Left lung (tissue), 10 donors: ENCODE data around the gene DAAM1. TPM values are rescaled to one million over a fixed set of nuclear protein-coding genes. Genes with fewer than 3 reads are reported as not detected.

Experiments
- ATAC-seq: fragments of 200-7000 bp; cut with Tn5 transposase; one replicate; pipeline ENCODE4 v1.9.1; 2020; ENCODE audit warnings: moderate library complexity
- DNase-seq, 4 donors: peaks; one replicate each; pipeline ENCODE4 v3.0.0-alpha.2; 2013 to 2020
- H3K27ac ChIP-seq, 2 donors: fragments of 200-600 bp; sonication (generic) in 1 of 2; one replicate each; pipeline versions ENCODE4 v1.5.0 to v1.8.0; 2020 to 2021
- H3K27me3 ChIP-seq, 2 donors: fragments of 200-600 bp; sonication (generic) in 1 of 2; one replicate each; pipeline versions ENCODE4 v1.5.0 to v1.8.0; 2020 to 2021
- H3K36me3 ChIP-seq, 2 donors: fragments of 200-600 bp; sonication (generic) in 1 of 2; one replicate each; pipeline versions ENCODE4 v1.5.0 to v1.8.0; 2020 to 2021
- H3K4me1 ChIP-seq, 2 donors: fragments of 200-600 bp; one replicate each; pipeline ENCODE4 v1.8.0; 2021
- H3K4me3 ChIP-seq, 2 donors: fragments of 200-600 bp; sonication (generic) in 1 of 2; one replicate each; pipeline versions ENCODE4 v1.5.0 to v1.8.0; 2020 to 2021; ENCODE audit warnings: mild to moderate bottlenecking in 1 of 2
- H3K9me3 ChIP-seq, 2 donors: fragments of 200-600 bp; sonication (generic) in 1 of 2; one replicate each; pipeline versions ENCODE4 v1.5.0 to v1.8.0; 2020 to 2021
- intact Hi-C, 2 donors: fragments of 100-400 bp; cut with DNase I; formaldehyde crosslinking; loops; one replicate each; pipeline versions ENCODE4 v1.11.2 to v1.14.2; 2022
- polyA plus RNA-seq, 6 donors: library from polyadenylated mRNA; unstranded; fragments of 120-200 nt; gene quantifications; one replicate each; pipeline ENCODE4 v1.2.1, GENCODE V29; 2013; ENCODE audit not compliant: insufficient read length in 6 of 6
- total RNA-seq, 2 donors: library from RNA; stranded (reverse); fragmentation: NEBNext Ultra II Directional; extraction: Animal tissue kit (Norgen Biotek cat#: 25700); gene quantifications; one replicate each; pipeline ENCODE4 v1.2.1, GENCODE V29; 2021
- TF ChIP-seq, protein P1 (sequence below), 2 donors: fragments of 200-600 bp; sonication (generic) in 1 of 2; IDR thresholded peaks; one replicate each; pipeline versions ENCODE4 v1.5.0 to v1.8.0; 2021; ENCODE audit warnings: antibody characterized with exemption in 2 of 2
- donor health status: DM: no; HTN: yes; CAD: no.
- donor health status: DM: no; HTN: no; CAD: no.

Gene DAAM1
- total and polyA plus RNA-seq, 8 donors: 47.5 to 68.4 (median 51.0) TPM

DNA sequence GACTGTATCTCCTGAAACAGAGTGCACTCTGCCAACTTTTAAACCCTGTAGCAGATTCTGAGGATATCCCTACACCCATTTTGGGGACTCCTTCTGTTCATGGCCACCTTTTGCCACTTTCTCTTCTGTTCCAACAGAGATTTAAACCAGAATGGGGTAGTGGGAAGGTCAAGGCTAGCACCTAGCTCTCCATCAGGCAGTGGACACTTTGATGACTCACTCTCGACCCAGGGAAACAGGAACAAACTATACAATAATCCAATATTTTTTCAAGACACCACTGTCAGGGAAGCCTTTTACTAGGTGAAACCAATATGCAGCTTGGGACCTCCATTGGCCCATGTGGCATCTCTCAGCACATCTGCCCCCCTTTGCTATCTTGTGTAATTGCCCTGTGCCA lies 103.6 kb downstream of the DAAM1 start:
- ATAC-seq (no peak), DNase-seq (no peak)
- H3K36me3 ChIP-seq: peaks cover 0 to 15% of the 10 kb centered on the region in 2 donors
- H3K27ac ChIP-seq: no peak overlapping the region
- no peaks in the 10 kb centered on the region for H3K9me3 ChIP-seq
- no peak overlapping the region for H3K4me3 ChIP-seq
- intact Hi-C loops: no loop called here
- peaks cover 0 to 8% of the 10 kb centered on the region in 2 donors for H3K4me1 ChIP-seq
- H3K27me3 ChIP-seq: no peaks in the 10 kb centered on the region
- TF ChIP-seq, protein P1, sequence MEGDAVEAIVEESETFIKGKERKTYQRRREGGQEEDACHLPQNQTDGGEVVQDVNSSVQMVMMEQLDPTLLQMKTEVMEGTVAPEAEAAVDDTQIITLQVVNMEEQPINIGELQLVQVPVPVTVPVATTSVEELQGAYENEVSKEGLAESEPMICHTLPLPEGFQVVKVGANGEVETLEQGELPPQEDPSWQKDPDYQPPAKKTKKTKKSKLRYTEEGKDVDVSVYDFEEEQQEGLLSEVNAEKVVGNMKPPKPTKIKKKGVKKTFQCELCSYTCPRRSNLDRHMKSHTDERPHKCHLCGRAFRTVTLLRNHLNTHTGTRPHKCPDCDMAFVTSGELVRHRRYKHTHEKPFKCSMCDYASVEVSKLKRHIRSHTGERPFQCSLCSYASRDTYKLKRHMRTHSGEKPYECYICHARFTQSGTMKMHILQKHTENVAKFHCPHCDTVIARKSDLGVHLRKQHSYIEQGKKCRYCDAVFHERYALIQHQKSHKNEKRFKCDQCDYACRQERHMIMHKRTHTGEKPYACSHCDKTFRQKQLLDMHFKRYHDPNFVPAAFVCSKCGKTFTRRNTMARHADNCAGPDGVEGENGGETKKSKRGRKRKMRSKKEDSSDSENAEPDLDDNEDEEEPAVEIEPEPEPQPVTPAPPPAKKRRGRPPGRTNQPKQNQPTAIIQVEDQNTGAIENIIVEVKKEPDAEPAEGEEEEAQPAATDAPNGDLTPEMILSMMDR (IDR thresholded peaks at IDR 0.05): no peak

DNA sequence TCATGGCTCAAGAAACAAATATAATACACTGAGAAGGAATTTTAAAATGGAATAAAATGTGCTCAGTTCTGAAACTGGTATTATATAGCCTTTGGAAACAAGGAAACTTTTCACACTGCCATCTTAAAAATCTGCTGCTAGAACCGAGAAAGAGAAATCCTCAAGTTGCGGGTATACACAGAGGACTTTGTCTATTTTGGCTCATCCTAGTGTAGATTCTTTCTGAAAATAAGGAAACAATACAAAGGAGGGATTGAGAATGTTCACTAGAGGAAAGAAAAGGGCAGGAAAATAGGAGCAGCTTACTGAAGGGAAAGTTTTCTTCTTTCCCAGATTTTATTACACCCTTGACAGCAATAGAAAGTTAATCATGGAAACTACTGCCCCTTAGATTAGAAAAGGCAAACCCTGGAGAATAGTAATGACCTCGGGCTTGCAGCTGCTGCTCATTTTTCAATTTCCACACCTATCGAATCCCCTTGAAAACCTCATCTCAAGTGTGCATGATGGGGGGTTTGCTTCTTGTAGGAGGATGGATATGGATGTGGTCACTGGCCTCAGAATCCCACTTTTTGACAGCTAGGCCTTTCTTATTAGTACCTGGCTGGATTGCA lies 104.6 kb downstream of the DAAM1 start:
- H3K4me3 ChIP-seq: no peak overlapping the region
- DNase-seq (no peak), ATAC-seq (no peak)
- TF ChIP-seq, protein P1 (IDR thresholded peaks at IDR 0.05): no peak
- H3K27me3 ChIP-seq: no peaks in the 10 kb centered on the region
- H3K4me1 ChIP-seq: peaks cover 0 to 12% of the 10 kb centered on the region in 2 donors
- H3K36me3 ChIP-seq: peaks cover 0 to 15% of the 10 kb centered on the region in 2 donors
- H3K9me3 ChIP-seq: no peaks in the 10 kb centered on the region
- H3K27ac ChIP-seq: no peak overlapping the region
- intact Hi-C loops: no loop called here

DNA sequence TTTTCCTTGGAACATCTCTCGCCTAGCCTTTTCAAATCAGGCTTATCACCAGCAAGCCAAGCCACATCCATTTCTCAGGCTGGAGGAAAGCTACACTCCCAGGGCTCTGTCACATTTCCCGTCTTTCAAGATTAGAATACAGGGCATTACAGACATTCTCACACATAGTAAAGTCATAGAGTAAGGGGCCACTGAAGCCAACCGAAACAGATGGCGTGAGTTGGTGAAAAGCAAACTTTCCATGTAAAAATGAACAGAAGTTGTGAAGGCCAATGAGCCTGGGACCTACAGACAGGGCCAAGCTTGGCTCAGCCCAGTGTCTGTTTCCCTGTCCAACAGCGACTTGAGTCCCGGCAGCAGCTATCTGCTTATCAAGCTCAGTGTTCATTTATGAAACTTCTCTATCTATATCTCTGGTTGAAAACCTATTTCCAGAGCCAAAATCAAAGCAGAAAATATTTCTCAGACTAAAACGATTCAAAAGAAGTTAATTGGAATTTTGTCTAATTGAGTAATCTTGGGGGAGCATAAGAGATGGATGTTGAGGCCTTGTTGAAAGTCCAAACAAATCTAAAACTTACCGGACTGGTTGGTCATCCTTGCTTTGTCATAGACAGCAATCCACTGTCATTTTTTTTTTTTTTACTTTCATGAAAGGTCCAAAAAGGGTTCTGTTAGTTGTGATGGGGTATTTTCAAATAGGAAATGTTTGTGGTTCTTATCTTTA lies 105.6 kb downstream of the DAAM1 start:
- DNase-seq: peak in 1 of 4 donors; percentile 18
- H3K4me3 ChIP-seq: no peak overlapping the region
- no peaks in the 10 kb centered on the region for H3K27me3 ChIP-seq
- peak overlapping the region in 1 of 2 donors; percentile 41 for H3K27ac ChIP-seq
- ATAC-seq: peak; percentile 48
- intact Hi-C loops: no loop called here
- no peaks in the 10 kb centered on the region for H3K9me3 ChIP-seq
- H3K4me1 ChIP-seq: peaks cover 0 to 12% of the 10 kb centered on the region in 2 donors
- H3K36me3 ChIP-seq: peaks cover 0 to 15% of the 10 kb centered on the region in 2 donors
- TF ChIP-seq, protein P1 (IDR thresholded peaks at IDR 0.05): no peak

DNA sequence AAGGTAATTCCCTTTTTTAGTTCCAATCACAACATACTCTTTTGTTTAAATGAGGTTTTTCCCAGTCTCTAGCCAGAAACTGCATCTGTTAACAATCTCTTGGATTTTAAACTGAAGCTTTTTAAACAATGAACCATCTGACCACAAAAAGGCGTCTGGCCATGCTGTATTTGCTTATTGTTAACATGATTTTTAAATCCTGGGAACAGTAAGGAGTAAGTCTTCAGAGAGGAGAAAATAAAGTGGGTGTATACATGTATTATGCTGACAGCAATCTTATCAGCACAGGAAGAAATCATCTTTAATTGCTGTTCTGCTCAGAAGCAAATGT lies 106.2 kb downstream of the DAAM1 start:
- no peak overlapping the region for H3K4me3 ChIP-seq
- peak overlapping the region in 1 of 2 donors; percentile 41 for H3K27ac ChIP-seq
- ATAC-seq (peak; percentile 55), DNase-seq (no peak)
- H3K9me3 ChIP-seq: no peaks in the 10 kb centered on the region
- peaks cover 0 to 12% of the 10 kb centered on the region in 2 donors for H3K4me1 ChIP-seq
- peaks cover 0 to 15% of the 10 kb centered on the region in 2 donors for H3K36me3 ChIP-seq
- intact Hi-C loops: no loop called here
- no peaks in the 10 kb centered on the region for H3K27me3 ChIP-seq
- TF ChIP-seq, protein P1 (IDR thresholded peaks at IDR 0.05): no peak

DNA sequence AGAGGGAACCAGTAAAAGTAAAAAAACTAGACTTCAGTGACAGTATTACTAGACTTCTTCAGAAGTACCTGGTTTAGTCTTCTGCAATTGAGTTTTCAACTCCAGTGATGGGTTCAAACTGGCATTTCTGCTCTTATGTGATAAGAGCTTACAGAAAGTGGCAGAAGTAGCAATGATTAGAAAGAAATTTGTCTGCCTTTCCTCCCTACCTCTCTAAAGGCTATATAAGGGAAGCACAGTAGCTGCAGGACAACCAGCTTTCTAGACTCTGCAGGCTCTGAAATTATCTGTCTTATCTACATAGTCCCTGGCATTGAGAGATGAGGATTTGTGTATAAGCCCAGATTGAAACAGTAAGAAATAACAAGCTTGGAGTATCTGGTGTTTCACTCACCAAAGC lies 107.5 kb downstream of the DAAM1 start:
- intact Hi-C loops: no loop called here
- H3K27me3 ChIP-seq: no peaks in the 10 kb centered on the region
- H3K4me1 ChIP-seq: peaks cover 0 to 12% of the 10 kb centered on the region in 2 donors
- peaks cover 0 to 15% of the 10 kb centered on the region in 2 donors for H3K36me3 ChIP-seq
- H3K27ac ChIP-seq: no peak overlapping the region
- no peak overlapping the region for H3K4me3 ChIP-seq
- no peaks in the 10 kb centered on the region for H3K9me3 ChIP-seq
- no peak for DNase-seq
- TF ChIP-seq, protein P1 (IDR thresholded peaks at IDR 0.05): no peak
- ATAC-seq: no peak
